NCI-H1694 (cell line): ENCODE data around the gene MGLL.
"Not testable (repeated sequence)": the region's sequence is repeated elsewhere in the genome, so short reads cannot be mapped to it uniquely, and the experiment has no call there.

Experiments used
- DNase-seq: peaks from one replicate; lab custom pipeline; 2025; lab: John Stamatoyannopoulos, UW

The MGLL gene

DNA sequence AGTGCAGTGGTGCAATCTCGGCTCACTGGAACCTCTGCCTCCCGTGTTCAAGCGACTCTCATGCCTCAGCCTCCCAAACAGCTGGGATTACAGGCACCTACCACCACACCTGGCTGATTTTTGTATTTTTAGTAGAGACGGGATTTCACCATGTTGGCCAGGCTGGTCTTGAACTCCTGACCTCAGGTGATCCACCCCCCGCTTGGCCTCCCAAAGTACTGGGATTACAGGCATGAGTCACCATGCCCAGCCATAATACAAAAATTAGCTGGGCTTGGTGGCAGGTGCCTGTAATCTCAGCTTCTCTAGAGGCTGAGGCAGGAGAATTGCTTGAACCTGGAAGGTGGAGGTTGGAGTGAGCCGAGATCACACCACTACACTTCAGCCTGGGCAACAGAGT lies 167.3 kb downstream of the MGLL start:
- not testable (repeated sequence) for DNase-seq

DNA sequence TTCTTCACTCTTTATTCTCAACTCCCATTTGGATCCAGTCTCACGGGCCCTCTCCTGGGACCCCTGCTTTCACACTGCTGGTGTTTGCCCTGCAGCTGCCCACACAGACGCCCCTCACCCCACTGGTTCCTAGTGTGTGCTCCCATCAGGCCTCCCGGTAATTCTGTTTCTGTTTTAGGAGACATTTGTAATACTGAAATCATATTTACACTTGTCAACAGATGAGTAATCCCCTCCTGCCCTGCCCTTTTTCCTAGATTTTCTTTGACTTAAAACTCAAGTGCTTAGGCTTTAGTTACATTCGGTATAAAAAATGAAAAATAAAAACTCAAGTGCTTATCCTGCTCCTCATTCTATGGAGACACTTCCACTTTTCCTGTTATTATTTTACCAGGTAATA lies 167.9 kb downstream of the MGLL start:
- DNase-seq, result no peak

DNA sequence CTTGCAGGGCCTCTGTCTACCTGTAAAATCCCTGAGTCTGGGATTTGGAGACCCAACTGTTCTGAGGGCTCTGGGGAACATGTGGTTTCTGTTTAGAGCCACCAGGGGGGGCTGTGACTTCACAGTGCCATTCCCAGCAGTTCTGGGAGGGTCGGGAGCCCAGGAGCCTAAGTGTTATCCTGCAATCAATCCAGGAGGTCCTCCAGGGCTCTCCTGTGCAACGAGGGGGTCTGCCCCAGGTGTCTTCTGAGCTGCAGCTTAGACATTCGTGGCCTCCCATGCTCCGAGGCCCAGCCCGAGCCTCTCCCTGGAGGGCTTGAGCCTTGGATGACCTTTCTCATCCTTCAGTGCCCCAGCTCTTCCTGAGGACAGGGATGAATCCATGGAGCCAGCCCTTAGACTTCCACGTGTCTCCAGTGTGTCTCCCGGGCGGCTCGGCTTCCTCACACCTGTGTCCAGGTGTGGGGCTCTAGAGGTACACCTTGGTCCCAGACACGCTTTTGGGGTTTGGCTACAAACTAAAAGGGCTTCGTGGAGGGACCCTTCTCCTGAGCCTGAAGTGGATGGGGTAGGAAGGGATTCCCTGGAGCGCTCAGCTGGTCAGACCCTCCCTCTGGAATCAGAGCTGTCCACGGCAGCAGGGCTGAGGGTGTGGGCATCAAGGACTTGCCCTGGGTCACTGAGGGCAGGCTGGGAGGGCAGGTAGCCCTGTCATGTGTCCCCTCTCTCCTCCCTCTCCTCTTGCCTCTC lies 169.9 kb downstream of the MGLL start:
- DNase-seq, result peak; percentile 69

DNA sequence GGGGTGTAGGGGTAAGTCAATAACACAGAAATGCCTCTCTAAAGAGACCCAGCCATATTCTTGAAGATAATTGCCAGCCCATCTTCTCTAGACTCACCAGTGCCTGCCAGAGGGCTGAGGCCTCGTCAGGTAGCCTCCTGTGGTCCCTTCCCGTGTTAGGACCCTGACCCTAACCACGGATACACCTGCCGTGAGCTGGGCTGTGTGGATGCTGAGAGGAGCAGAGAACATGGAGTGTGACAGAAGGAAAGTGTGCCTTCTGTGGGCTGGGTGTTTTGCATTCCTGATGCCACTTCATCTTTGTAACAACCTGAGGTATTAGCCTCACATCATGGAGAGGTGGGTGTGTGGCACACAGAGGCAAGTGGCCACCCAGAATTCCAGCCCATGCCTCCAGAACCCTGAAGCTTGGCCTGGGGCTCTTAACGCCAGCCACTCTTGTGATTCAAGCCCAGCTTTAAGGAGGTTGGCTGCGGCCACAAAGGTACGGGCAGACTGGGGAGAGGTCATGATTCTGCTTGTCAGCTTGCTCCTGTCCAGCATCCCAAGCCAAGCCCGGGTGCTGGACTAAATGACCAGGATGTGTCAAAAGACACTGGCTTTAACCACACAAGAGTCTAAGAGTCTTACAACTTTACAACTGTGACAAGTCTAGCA lies 170.7 kb downstream of the MGLL start:
- no peak for DNase-seq

DNA sequence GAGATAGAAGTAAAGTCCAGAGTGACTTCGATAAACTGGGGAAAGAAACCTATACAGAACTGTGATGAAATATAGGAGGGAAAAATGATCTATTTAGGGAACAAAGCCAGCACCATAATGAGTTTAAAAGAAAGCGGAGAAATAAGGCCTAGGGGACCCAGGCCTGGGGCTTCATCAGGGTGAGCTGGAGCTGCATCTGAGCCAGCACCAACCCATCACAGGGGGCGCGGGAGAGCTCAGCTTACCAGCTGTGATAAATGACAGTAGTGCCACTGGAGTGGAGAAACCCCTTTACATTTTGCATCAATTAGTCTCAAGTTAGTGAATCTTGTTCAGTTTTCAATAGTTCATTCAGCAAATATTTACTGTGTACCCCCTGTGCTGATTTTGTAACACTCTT lies 172.1 kb downstream of the MGLL start:
- no peak for DNase-seq

DNA sequence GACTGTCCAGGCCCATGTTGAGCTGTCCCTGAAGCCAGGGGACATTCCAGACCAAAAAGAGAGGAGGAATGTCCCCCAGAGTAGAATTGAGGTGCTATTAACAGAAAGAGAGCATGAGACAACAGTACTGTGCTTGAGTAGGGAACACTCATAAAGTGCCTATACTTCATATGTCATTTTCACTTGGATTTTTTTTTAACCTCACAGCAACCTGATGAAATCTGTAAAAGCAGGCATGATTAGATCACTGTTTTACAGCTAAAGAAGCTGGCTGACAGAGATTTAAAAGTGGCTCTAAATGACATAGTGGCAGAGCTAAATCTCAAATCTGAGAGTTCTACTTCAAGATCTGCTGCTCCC lies 174.5 kb downstream of the MGLL start:
- no peak for DNase-seq

DNA sequence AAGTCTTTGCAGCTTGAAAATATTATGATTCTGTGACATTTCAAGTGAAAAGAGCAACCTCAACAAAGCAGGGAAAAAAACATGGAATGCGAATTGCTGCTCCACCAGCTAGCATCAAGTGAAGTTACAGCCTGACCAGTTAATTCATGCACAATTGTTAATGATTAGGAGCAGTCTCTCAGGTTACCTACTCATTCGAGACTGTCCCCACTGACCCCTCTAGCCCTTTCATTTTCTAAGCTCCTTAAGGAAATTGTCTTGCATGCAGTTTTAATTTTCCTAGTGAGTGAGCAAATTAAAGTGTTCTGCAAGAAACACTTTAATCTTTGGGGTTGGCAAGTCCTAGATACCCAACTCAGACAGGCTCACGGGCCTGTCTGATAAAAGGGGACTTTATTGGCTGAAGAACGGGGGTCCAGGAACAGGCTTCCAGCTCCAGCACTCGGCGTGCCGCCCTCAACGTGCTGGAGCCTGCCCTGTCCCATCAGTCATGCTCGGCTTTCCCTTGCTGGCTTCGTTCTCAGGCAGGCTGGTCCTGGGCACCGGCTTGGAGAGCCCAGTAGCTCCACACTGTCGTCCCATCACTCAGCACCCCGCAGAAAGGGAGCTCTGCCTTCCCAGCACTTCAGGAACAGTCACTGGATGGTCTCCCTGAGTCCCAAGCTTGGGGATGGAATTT lies 175.0 kb downstream of the MGLL start:
- no peak for DNase-seq

DNA sequence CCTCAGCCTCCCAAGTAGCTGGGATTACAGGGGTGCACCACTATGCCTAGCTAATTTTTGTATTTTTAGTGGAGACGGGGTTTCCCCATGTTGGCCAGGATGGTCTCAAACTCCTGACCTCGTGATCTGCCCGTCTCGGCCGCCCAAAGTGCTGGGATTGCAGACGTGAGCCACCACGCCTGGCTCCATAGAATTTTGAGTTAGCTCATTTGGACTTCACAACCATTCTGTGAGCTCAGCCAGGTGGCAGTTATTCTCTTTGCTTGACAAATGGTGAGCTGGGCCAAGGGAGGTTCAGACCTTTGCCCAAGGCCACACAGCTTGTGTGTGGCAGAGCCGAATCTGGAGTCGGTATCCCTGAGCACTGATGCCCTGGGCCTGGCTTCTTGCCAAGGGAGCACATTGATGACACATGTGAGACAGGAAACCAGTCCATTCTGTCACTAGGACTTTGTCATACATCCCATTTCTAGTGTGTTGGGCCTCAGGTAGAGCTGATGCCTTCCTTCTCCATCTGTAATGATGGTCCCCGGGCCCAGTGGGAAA lies 175.7 kb downstream of the MGLL start:
- DNase-seq, result peak; percentile 61

DNA sequence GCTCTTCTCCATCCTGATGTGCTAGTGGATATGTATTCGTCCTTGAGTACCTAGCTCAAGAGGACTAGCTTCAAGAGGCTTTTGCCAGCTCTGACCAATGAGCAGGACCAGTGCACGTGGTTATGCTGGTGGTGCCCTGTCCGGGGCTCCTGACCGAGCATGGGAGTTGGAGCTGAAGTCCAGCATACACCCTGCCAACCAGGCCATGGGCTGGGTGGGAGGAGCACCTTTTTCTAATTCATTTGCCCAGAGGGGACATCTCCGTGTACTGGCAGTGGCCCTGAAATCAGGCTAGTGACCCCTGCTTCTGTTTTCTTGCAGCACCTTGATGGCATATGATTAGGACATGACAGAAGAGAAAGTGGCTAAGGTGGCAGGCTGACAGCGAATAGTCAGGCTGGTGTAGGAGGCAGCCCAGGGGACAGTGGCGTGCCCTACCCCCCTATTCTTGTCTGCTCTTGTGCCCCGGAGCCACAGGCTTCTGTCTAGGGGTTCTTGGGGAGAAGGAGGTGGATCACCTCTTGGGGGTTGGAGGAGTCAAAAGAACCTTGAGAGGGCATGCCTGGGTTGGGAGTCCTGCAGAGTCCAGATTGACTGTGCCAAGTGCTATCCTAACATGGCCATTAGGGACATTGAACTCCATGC lies 176.8 kb downstream of the MGLL start:
- no peak for DNase-seq

DNA sequence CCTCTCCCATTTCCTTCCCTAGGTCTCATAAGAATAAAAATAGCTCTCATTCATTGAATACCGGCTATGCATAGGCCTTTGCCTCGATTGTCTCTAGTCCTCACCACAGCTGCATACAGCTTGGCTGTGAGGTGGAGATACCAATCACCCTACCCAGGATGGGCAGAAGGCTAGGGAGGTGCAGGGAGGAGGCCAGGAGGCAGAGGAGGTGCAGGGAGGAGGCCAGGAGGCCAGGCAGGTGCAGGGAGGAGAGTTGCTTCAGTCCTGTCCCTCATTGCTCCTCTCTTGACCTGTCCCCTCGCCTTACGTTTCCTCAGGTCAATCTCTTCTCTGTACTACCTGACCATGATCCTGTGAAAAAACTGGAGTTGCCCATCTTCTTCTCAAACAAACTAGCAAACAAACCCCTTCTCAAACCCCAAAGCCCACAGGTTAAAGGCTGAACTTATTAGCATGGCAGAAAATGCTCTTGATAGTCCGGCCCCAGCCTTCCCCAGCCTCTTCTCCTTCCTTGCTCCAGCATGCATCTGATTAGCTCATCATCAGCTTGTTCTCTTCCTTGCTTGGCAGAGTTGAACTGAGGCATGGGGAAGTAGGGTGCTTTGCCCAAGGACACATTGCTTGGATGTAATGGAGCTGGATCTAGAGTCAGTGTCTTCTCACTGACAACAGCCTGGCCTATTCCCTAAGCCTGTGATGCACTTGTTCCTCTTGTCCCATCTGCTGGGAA lies 177.5 kb downstream of the MGLL start:
- no peak for DNase-seq

DNA sequence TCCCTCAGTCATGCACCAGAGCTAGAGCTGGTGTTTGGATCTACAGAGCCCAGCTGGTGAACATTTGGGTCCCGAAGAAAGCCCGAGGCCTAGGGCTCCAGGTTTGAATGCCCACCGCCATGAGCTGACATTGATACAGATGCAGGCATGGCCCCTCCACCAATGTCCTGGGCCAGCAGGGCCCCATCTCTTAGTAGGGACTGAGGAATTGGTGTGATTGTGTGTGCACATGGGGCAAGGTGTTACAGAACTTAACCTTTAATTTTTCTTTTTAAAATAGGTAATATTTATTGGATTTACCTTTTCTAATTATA lies 182.3 kb downstream of the MGLL start:
- no peak for DNase-seq

DNA sequence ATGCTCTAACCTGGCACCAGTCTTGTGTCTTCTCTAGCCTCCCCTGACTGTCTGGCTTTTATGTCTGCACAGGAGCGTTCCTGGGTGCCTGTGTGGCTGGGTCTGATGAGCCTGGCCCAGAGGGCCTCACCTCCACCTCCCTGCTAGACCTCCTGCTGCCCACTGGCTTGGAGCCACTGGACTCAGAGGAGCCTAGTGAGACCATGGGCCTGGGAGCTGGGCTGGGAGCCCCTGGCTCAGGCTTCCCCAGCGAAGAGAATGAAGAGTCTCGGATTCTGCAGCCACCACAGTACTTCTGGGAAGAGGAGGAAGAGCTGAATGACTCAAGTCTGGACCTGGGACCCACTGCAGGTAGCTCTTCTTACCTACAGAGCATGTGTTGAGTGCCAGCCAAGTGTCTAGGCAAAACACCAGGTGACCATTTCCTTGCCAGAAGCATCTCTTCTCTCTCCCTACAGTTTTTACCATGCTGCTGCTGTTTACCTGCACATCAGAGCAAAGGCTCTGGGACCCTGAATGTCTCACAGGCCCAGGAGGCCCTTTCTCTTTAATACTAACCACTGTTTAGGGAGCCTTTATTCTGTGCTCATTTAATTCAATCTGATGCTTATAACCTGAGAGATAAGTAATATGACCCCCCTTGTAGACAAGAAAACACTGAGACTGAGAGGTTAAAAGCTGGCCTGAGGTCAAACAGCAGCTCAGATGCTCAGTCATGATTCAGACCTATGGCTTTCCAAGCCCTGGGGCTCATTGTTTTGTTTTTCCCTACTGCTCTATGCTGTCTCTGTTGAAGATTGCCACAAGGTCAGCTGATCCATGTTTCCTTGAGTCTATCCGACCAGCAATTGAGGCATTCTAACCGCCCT lies 182.9 kb downstream of the MGLL start:
- DNase-seq, result no peak
